HT-29 (cell line): ENCODE data around the gene RELT. TPM values are rescaled to one million over a fixed set of nuclear protein-coding genes. Genes with fewer than 3 reads are reported as not detected.

ENCODE experiments used
- DNase-seq: peaks from one replicate; pipeline ENCODE4 v3.0.0-alpha.2; 2015; ENCODE audit warnings: low spot score
- total RNA-seq: library from RNA; depleted of rRNA; stranded (reverse); fragments of >200 nt; shearing (Covaris generic); gene quantifications from 2 replicates; pipeline ENCODE4 v1.2.3, GENCODE V29; 2014

RELT gene
- total RNA-seq, 1 experiment from 2014 or later: 21.5 TPM

DNA sequence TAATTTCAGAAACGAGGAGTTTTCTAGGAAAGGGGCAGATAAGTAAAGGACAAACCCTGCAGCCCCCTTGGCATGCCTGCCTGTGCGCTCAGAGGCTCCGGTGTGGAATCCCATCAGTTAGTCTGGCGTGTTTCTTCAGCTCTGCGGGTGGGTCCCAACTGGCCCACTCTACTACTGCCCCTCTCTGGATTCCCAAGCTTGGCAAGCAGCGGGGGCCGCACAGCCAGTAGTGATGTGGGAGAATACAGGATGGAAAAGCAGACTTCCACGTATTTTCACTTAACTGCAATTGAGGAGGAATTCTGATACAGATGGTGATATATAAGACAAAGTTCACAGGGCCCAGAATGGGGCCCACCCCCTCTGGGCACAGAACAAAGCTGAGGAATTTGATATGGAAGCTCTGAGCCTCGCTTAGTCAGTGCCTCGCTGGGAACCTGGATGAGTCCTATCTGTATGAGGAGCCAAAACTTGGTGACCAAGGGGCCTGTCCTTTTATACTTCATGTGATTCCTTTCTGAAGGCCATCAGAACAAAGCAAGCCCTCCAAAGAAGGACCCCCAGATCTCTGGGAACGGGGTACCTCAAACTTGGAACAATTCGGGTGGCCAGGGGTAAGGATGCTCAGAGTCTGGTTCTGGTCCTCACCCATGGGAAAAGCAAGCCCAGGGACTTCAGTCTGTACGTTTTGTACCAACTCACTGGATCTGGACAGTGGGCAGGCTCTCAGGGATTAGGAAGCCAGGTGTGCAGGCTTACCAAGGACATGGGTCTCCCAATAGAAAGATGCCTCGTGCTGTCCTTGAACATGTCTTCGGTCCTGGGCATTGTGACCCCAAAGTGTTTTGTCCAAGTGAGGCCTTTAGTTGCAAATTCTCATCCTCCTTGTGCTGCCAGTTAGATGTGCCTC lies 26.0 kb downstream of the RELT start:
- DNase-seq: no peak

DNA sequence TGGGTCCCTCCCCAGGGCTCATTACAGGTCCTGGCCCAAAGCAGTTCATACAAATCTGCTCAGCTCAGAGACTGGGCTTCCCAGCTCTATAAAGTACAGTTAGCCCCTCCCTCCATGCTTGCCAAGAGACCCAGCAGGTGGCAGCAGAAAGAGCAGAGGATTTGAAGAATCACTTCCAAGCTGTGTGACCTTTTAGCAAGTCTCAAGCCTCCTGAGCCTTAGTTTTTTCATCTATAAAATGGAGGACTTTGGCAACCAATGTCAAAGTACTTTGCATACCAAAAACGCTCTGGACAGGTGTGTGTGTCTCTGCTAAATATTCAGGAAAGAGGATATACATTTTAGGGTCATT lies 26.6 kb downstream of the RELT start:
- DNase-seq: peak; percentile 57

DNA sequence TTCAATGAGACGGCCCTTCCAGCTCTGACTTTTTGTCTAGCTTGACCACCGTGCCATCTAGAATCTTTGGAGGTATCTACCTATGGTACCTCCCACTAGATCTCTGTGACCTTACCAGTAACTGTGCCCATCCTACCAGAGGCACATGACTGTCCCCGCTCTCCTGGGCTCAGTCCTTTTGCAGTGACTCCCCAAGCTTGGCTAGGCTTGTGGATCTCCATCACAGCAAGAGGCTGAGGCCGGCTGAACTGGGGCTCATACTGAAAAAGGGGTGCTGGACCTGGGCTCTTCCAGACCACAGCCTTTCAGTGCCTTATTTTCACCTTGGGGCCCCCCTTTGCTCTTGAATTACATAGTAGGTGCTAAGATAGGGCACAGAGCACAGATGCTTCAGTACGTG lies 27.3 kb downstream of the RELT start:
- DNase-seq: no peak

DNA sequence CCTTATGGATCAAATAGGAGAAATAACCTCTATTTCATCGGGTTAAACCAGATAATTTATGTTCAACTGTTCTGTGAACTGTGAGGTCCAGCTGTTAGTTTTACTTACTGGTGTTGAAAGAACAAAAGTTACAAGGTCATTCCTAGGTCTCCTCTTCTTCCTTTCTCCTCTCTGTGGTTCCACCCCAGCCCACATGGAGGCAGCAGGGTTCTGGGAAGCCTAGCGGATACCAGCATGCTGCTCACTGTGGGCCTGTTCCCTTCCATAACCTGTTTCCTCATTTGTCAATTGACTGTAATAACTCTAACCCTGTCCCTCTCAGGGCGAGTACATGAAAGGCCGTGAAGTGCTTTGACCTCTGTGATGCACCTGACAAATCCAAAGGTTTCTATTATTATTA lies 27.8 kb downstream of the RELT start:
- peak; percentile 53 for DNase-seq

DNA sequence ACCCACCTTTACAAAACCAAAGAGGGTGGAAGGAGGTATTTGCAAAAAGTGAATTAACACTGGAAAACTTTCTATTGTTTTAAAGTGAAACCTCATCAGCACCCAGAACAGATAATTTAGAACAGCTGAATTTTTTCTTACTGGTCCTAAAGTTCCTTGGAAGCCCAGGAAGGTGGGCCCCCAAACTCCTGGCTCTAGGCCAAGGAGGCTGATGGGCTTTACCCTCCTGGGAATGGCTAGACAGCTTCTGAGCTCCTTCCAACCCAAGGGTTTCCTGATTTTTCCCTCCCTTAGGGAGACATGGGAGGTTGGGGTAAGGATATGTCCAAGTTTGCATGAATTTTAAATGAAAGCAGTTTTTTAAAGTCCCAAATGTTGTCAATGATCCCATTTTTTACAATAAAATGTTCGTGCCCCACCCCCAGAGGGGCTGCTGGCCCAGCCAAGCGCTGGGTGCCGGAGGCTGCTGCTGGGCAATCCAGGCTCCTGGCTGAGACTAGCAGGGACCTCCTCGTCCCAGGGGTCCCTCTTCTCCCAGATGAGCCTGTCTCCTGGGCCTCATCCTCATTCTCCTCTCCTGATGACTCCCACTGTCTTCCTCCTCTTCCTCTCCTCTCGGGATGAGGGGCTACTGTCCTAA lies 28.4 kb downstream of the RELT start:
- DNase-seq: no peak

DNA sequence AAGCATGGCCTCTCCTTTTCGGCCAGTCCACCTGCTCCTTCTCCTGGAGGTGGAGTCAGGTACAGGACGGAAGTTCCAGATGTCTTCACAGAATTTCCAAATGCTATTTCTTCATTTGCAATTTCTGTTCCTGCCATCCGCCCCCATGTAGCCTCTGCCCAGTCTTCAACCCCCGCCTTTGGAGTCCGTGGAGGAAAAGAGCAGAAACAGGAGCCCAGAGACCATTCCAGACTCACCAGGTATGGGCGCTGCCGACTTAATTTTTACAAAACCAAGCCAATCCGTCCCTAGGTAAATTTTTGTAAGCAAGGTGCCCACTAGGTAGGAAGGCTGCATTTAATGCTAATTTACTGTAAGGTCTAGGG lies 28.9 kb downstream of the RELT start:
- DNase-seq: no peak

DNA sequence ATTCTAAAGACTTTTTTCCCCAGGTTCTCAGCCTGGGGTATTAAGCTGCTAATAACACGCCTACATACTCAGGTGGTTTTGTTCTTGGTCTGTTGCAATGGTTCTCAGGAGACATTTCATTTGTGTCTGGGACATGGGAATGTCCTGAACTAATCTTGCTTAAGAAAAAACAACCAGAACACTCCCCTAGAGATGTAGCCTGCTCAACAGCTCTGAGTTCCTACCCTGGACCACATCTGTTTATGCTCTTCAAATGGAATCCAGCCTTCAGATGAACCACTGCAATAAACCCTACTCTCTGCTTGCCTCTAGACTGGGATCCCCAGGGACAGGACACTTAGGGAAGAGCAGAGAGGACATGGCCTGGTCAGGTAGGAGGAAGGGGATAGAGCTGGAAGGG lies 29.9 kb downstream of the RELT start:
- DNase-seq: no peak

DNA sequence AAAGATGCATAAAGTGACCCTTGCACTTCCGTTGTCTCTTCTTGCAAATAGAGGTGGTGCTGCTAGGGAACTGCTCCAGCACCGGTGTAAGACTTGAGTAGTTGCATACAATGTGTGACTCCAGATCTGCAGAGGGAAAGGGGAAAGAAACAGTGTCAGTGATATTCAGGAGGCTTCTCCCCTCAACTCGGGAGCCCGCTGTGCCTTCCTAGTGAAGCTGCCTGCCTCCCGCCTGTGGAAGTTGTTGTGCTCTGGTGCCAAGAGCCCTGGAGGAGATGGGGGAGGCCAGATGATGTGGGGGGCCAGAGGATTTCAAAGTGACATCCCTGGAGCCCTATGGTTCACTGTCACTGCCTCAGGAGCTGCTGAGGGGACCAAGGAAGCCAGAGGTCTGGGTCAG lies 30.4 kb downstream of the RELT start:
- DNase-seq: no peak

DNA sequence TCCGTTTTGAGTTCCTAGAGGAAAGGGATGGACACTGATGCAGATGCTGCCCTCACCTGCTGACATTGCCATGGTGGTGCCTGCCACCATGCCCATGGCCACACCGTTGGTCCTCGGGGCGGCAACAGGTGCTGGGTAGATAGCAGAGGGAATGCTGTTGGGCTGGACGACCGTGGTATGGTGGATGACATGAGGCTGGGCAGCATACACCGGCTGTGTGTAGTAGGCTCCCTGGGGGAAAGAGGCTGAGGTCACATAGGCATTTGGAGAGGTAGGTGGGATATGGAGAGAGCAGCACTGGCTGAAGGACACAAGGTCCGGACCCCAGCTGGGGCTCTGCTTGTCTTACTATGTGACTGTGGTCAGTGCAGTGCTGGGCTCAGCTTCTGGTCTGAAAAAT lies 33.2 kb downstream of the RELT start:
- DNase-seq: no peak

DNA sequence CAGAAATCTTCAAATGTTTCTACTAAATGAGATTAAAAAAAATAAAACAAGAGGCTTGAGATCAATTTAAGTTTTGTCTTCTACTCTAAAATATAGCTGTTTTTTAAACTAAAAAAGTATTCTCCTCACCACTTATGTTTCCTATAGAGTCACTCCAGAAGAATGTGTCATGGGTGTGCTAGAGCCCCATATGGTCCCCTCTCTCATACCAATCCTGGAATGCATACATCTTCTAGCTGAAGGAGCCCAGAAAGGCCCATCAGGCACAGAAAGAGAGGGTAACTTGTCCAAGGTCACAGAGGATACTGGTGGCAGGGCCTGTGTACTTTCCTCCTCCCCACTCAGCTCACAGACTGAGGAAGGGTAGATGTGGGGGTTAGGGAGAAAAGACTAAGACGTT lies 34.4 kb downstream of the RELT start:
- no peak for DNase-seq

DNA sequence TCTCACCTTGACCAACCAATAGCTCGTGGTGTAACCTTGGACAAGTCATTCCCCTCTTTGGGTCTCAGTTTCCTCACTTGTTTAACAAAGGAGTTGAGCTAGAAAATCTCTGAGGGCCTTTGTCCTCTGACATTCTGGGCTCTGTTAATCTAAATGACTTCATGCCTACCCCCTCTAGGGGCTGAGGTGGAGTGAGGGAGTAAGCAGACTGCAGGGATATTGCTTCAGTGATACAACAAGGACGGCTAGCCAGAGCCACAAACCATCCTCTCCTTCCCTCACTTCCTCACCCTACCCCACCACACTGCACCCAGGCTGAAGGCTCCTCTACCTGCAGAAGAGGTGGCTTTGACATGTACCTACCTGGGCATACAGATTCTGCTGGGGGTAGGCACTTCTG lies 34.8 kb downstream of the RELT start:
- no peak for DNase-seq

DNA sequence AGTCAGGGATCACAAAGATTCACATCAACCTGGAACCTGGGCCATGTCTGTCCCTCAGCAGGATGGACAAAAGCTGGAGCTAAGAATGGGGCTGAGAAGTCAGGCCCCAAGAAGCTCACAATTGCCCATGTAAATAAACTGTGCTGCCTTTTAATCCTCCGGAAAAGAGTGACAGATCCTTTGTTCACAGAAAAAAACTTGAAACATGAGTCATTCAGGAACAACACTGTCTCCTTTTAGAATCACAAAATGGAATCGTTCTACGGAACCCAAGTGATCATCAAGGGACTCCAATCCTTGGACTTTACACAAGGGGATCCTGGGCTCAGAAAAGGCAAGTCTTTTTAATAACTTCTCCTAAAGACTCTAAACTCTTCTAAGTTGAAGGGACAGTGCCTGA lies 36.1 kb downstream of the RELT start:
- DNase-seq: no peak

DNA sequence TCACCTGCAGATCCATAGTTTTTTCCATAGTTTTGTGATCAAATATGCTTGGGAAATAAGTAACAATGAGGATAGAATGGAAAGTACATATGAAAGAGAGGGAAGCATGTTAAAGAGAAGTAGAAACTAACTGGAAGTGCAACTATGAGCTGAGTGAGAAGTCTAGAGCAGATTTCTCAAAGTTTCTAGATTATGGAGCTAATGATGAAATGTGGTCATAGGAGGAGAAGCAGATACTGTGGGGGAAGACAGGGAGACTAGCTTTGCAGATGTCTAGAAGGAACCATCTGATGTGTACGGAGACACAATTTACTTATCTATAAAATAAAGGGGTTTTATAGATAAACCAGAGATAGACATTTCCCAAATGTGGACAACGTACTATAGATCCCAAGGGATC lies 37.1 kb downstream of the RELT start:
- DNase-seq: no peak

DNA sequence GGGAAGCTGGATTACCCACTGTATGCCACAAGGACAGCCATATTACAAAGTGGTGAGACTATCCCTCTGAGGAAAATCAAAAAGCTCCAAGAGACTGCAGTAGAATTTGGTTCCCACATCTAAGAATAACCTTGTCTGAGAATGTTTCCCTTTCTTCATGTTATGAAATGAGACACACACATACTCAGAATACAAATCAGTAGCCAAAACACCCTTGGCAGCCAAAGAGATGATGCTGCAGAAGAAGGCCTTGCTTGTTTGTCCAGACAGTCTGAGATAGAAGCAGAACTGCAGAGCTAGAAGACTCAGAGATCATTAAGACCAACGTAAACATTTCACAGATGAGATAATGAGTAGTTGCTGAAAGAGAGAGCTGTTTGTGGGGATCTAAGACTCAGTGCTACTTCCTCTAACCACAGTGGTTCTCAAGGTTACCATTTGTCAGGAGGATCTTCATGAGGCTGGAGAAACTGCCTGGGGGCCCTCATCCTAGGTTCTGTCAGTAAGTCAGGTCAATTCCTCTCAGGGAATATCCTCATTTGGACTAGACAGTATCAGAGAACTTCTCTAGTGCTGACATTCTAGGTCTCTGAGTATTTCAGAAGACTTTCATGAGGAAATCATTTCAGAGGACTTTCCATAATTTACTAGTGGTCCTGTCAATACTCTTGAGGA lies 38.9 kb downstream of the RELT start:
- no peak for DNase-seq

DNA sequence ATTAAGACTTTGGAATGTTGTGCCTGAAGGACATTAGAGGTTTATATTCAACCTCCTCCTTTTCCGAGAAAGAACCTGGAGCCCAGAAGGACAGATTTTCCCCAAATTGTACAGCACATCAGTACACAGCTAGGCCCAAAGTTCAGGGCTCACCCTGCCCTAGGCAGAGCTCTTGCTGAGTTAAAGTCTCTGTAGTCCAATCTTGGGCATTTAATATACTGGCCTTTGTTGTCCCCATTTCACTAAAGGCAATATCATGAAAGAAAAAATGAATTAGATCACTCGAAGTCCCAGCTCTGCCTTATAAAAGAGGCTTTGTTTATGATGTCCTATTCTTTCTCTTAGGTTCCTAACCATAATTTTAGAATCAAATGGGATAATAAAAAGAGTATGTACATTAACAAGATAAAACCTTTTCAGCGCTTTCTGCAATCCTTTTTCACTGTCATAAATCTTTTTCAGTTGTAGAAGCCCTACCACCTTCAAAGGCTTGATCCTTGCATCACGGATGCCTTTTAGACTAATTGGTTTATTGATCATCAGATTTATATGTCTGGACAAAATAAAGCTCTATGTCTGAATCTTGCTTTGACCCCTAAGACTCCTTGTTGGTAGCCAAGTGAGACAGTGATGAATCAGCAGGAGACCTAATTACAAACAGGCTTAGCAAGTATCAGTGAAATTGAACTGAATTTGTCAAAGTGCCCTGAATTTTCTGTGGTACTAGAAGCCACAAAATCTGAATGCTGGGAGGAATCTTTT lies 39.8 kb downstream of the RELT start:
- DNase-seq: no peak

DNA sequence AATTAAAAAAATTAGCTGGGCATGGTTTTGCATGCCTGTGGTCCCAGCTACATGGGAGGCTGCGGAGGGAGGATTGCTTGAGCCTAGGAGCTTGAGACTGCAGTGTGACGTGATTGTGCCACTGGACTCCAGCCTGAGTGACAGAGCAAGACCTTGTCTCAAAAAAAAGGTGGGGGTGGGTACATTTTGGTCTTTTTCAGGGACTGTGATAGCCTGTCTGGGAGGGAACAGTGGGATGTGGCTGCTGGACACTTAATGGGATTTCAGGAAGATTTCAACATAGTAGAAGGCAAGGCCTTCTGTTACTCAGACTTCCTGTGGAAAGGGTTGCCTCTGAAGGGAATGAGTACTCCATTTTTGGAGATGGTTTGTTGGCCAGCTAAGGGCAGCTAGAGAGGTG lies 40.6 kb downstream of the RELT start:
- no peak for DNase-seq

DNA sequence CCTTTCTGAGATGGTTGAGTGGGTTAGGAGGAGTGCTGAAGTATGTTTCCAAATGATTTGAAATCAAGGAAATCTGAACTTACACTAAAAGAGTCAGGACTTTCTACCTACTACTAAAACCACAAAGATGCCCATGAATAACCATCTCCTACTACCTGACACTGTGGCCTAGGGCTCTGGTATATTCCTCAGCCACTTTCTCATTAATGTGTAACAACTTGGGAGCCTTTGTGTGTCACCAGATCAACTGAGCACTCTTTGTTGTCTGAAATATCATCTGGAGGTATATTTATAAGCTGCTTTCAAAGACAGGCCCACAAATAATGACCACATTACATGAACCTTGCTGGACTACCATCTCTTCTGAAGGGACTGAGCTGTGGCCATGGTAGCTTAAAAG lies 43.9 kb downstream of the RELT start:
- no peak for DNase-seq

DNA sequence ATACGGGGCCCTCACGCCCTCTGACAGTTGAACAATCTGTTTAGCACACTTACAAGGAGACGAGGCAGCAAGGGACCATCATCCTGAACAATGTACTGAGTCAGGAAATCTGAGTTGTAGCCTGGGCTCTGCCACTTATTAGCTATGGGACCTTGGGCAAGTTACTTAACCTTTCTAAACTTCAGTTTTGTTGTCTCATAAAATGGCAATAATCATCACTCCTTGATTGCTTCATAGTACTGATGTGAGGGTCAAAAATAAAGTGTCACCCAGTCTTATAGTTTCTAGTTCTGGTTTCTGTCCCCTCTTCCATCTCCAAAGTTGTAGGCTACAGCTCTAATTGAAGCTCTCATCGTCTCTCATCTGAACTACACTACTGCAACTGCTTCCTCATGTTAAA lies 46.7 kb downstream of the RELT start:
- DNase-seq: no peak

DNA sequence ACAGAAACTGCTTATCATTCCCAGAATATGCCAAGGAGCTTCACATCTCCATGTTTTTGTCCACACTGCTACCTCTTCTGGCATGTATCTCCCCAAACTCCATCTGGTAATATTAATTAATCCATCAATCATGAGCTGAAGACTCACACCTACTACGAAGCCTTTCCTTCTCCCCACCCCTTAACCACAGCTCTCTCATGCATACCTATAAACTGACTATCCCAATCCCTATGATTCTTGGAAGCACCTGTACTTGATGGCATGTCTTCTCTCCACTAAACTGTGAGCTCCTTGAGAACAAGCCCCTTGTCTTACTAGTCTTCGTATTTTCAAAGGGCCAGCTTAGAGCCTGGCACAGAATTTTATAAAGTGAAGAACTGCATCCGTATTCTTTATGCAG lies 47.3 kb downstream of the RELT start:
- no peak for DNase-seq

DNA sequence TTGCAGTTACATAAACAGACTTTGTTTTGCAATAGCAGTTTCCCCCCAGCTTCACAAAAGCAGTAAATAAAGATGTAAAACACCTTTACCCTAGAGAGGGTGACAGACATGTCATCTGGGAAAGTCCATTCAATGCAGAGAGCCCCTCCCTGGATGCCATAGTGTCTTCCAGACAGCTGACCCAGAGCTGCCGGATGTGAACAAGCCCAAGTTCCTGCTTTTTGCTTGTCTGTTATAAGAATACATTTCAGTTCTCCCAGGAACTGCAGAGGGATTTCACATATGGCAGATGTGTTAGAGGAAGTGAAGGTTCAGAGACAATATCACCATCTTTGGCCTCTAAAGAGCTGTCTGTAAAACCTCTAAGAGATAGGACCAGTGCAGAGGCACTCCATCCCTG lies 48.9 kb downstream of the RELT start:
- DNase-seq: no peak

DNA sequence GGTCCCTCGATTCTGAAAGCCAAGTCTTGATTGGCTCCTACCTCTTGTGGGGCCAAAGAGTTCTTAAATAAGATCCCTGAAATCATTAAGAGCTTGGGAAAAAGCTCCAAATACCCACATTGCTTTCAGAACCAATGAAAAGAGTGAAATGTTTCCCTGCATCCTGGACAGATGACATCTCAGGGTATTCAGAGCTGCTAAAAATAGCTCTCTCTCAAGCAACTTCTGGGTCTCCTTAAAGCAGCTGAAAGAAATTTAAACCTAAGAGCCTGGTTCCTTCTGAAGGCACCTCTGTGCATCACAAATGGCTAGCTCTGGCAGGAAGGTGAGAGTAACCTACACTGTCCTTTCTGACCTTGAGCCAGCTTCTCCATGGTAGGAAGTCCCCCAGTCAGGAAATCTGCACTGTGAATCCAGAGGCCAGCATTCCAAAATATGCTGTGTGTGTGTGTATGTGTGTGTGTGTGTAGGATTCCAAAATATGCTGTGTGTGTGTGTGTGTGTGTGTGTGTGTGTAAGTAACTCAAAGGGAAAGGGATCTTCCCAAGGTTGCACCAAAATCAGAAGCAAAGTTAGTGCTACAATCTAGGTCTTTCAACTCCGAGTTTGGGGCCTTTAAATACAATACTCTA lies 50.1 kb downstream of the RELT start:
- DNase-seq: no peak

DNA sequence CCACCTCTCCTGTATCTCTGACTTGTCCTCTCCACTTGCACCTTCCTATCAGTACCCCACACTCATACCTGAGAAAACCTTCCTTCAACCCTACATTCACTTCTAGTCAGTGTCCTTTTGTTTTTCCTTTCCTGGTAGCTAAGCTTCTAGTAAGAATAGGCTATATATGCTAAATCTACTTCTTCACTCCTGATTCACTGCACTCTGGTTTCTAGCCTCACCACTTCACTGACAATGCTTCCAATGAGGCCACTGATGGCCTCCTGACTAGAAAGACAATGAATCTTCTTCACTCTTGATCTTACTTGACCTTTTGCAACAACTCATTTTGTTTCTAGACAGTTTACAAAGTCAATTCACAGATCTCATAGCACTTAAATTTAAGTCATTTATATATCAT lies 52.0 kb downstream of the RELT start:
- DNase-seq: no peak
